BLaER1 treated with 17β-estradiol and CSF1 and Interleukin-3, amounts not matched to agents 10 nM and 100 nM (cell line): ENCODE measurements around the gene FOXK2.

ENCODE experiments used
- H3K27ac ChIP-seq, 11 experiments: shearing (Covaris generic); formaldehyde crosslinking; 2 replicates each; pipeline ENCODE4 v1.8.1; 2022
- H3K27me3 ChIP-seq, 11 experiments: shearing (Covaris generic); formaldehyde crosslinking; 2 replicates each; pipeline ENCODE4 v1.8.1; 2022
- H3K36me3 ChIP-seq, 11 experiments: shearing (Covaris generic); formaldehyde crosslinking; 2 replicates each; pipeline ENCODE4 v1.8.1; 2022
- H3K4me1 ChIP-seq, 10 experiments: shearing (Covaris generic); formaldehyde crosslinking; 2 replicates each; pipeline ENCODE4 v1.8.1; 2022
- H3K4me2 ChIP-seq, 11 experiments: shearing (Covaris generic); formaldehyde crosslinking; 2 replicates each; pipeline ENCODE4 v1.8.1; 2022
- H3K4me3 ChIP-seq, 10 experiments: shearing (Covaris generic); formaldehyde crosslinking; 2 replicates each; pipeline ENCODE4 v1.8.1; 2022
- H3K9ac ChIP-seq, 11 experiments: shearing (Covaris generic); formaldehyde crosslinking; 2 replicates each; pipeline ENCODE4 v1.8.1; 2022
- H3K9me3 ChIP-seq, 11 experiments: shearing (Covaris generic); formaldehyde crosslinking; replicated peaks in 1 of 11; 2 replicates each; pipeline ENCODE4 v1.8.1; 2022
- H4K20me1 ChIP-seq, 11 experiments: shearing (Covaris generic); formaldehyde crosslinking; 2 replicates each; pipeline ENCODE4 v1.8.1; 2022
- Cebpa-rat ChIP-seq, 11 experiments: shearing (Covaris generic); IDR thresholded peaks; 2 replicates each; pipeline ENCODE4 v1.8.1; 2022

FOXK2 gene

GRCh38 chr17:82636626-82637598, 117.4 kb downstream of the FOXK2 start:
- Histone ChIP-seq H3K9me3 (peaks cover 5 to 19% (median 14%) of the 10 kb centered on the region in 11 experiments; a peak in 17 of 22 replicates), H3K27me3 (no peaks in the 10 kb centered on the region), H3K36me3 (peaks cover 90 to 98% (median 95%) of the 10 kb centered on the region in 11 experiments), H4K20me1 (peaks cover 90 to 98% (median 97%) of the 10 kb centered on the region in 11 experiments), H3K4me3 (no peak overlapping the region), H3K4me1 (peaks cover 0 to 24% (median 2%) of the 10 kb centered on the region in 10 experiments; a peak in 8 of 20 replicates), H3K4me2 (no peak overlapping the region), H3K27ac (no peak overlapping the region; a peak in 1 of 22 replicates), H3K9ac (no peak overlapping the region)
- no peak for TF ChIP-seq Cebpa-rat (IDR thresholded peaks at IDR 0.05)

GRCh38 chr17:82638183-82638773, 118.7 kb downstream of the FOXK2 start:
- Histone ChIP-seq H3K4me2 (no peak overlapping the region), H4K20me1 (peaks cover 92 to 98% (median 97%) of the 10 kb centered on the region in 11 experiments), H3K4me1 (peaks cover 0 to 24% (median 2%) of the 10 kb centered on the region in 10 experiments; a peak in 8 of 20 replicates), H3K9me3 (peaks cover 5 to 19% (median 14%) of the 10 kb centered on the region in 11 experiments; a peak in 17 of 22 replicates), H3K4me3 (no peak overlapping the region), H3K27ac (no peak overlapping the region), H3K9ac (no peak overlapping the region), H3K36me3 (peaks cover 90 to 98% (median 95%) of the 10 kb centered on the region in 11 experiments), H3K27me3 (no peaks in the 10 kb centered on the region)
- TF ChIP-seq Cebpa-rat (IDR thresholded peaks at IDR 0.05), result no peak

GRCh38 chr17:82639628-82640027, 120.1 kb downstream of the FOXK2 start:
- no peak for TF ChIP-seq Cebpa-rat (IDR thresholded peaks at IDR 0.05)
- Histone ChIP-seq H3K36me3 (peaks cover 90 to 98% (median 95%) of the 10 kb centered on the region in 11 experiments), H4K20me1 (peaks cover 92 to 98% (median 97%) of the 10 kb centered on the region in 11 experiments), H3K27me3 (no peaks in the 10 kb centered on the region), H3K27ac (0 out of 22 replicates have a peak overlapping the region, but pooled peaks of 1 of the 11 experiments have one; percentile 14), H3K4me3 (no peak overlapping the region), H3K4me1 (peaks cover 0 to 24% (median 2%) of the 10 kb centered on the region in 10 experiments; a peak in 8 of 20 replicates), H3K4me2 (no peak overlapping the region), H3K9ac (no peak overlapping the region), H3K9me3 (peaks cover 5 to 19% (median 14%) of the 10 kb centered on the region in 11 experiments; a peak in 17 of 22 replicates)

GRCh38 chr17:82640036-82640435, 120.5 kb downstream of the FOXK2 start:
- Histone ChIP-seq H3K4me2 (no peak overlapping the region), H3K9ac (peak overlapping the region in 5 of 11 experiments; percentile 12 to 31 (median 17); a peak in 3 of 22 replicates), H3K27ac (no peak overlapping the region; a peak in 1 of 22 replicates), H3K9me3 (peaks cover 5 to 19% (median 14%) of the 10 kb centered on the region in 11 experiments; a peak in 17 of 22 replicates), H3K4me3 (no peak overlapping the region), H4K20me1 (peaks cover 92 to 98% (median 97%) of the 10 kb centered on the region in 11 experiments), H3K27me3 (no peaks in the 10 kb centered on the region), H3K36me3 (peaks cover 87 to 98% (median 95%) of the 10 kb centered on the region in 11 experiments), H3K4me1 (peaks cover 0 to 24% (median 2%) of the 10 kb centered on the region in 10 experiments; a peak in 8 of 20 replicates)
- no peak for TF ChIP-seq Cebpa-rat (IDR thresholded peaks at IDR 0.05)

GRCh38 chr17:82642022-82642421, 122.5 kb downstream of the FOXK2 start:
- H3K36me3 ChIP-seq, result peaks cover 67 to 92% (median 82%) of the 10 kb centered on the region in 11 experiments

GRCh38 chr17:82644148-82644547, 124.6 kb downstream of the FOXK2 start:
- Histone ChIP-seq H4K20me1 (peaks cover 86 to 91% (median 89%) of the 10 kb centered on the region in 11 experiments), H3K4me3 (no peak overlapping the region), H3K36me3 (peaks cover 56 to 74% (median 64%) of the 10 kb centered on the region in 11 experiments), H3K27me3 (no peaks in the 10 kb centered on the region), H3K4me1 (peaks cover 22 to 41% (median 26%) of the 10 kb centered on the region in 10 experiments), H3K9me3 (no peaks in the 10 kb centered on the region), H3K4me2 (no peak overlapping the region), H3K9ac (peak overlapping the region in 6 of 11 experiments; percentile 5 to 41 (median 20); a peak in 5 of 22 replicates), H3K27ac (no peak overlapping the region)
- no peak for TF ChIP-seq Cebpa-rat (IDR thresholded peaks at IDR 0.05)

More at GRCh38 chr17:82642022-82642421, 122.5 kb downstream of the FOXK2 start:
- TF ChIP-seq Cebpa-rat (IDR thresholded peaks at IDR 0.05), result no peak
- Histone ChIP-seq H3K9ac (peak overlapping the region in 2 of 11 experiments; percentile 8 to 19; a peak in 2 of 22 replicates), H4K20me1 (peaks cover 93 to 98% (median 97%) of the 10 kb centered on the region in 11 experiments), H3K9me3 (peaks cover 5 to 10% (median 9%) of the 10 kb centered on the region in 11 experiments; a peak in 17 of 22 replicates), H3K4me3 (no peak overlapping the region), H3K4me1 (peaks cover 15 to 41% (median 19%) of the 10 kb centered on the region in 10 experiments), H3K4me2 (no peak overlapping the region), H3K27ac (no peak overlapping the region), H3K27me3 (no peaks in the 10 kb centered on the region)

GRCh38 chr17:82645516-82645915, 126.0 kb downstream of the FOXK2 start:
- Histone ChIP-seq H3K9ac (peak overlapping the region in 3 of 11 experiments; percentile 12 to 99 (median 96); a peak in 1 of 22 replicates), H4K20me1 (peaks cover 72 to 77% (median 75%) of the 10 kb centered on the region in 11 experiments; a peak in 21 of 22 replicates), H3K4me1 (peaks cover 23 to 33% (median 29%) of the 10 kb centered on the region in 10 experiments), H3K36me3 (peaks cover 42 to 60% (median 51%) of the 10 kb centered on the region in 11 experiments), H3K4me2 (peak overlapping the region; percentile 92 to 100 (median 98); a peak in 17 of 22 replicates), H3K4me3 (no peak overlapping the region), H3K9me3 (no peaks in the 10 kb centered on the region), H3K27ac (no peak overlapping the region), H3K27me3 (no peaks in the 10 kb centered on the region)
- TF ChIP-seq Cebpa-rat (IDR thresholded peaks at IDR 0.05), result no peak

GRCh38 chr17:82647593-82648164, 128.1 kb downstream of the FOXK2 start:
- H3K27ac ChIP-seq, result peak overlapping the region; percentile 88 to 96 (median 94)
- peak overlapping the region; percentile 81 to 100 (median 96) for H3K4me3 ChIP-seq
- peak overlapping the region; percentile 92 to 100 (median 98) for H3K4me2 ChIP-seq
- no peaks in the 10 kb centered on the region for H3K27me3 ChIP-seq
- peak overlapping the region; percentile 93 to 99 (median 96) for H3K9ac ChIP-seq
- H3K36me3 ChIP-seq, result peaks cover 20 to 38% (median 29%) of the 10 kb centered on the region in 11 experiments
- H3K9me3 ChIP-seq, result no peaks in the 10 kb centered on the region
- peaks cover 26 to 33% (median 29%) of the 10 kb centered on the region in 10 experiments for H3K4me1 ChIP-seq
- peaks cover 51 to 55% (median 54%) of the 10 kb centered on the region in 11 experiments; a peak in 21 of 22 replicates for H4K20me1 ChIP-seq
- no peak for TF ChIP-seq Cebpa-rat (IDR thresholded peaks at IDR 0.05)
